ENCODE results near the gene PAX7. TPM values are rescaled to one million over a fixed set of nuclear protein-coding genes. Genes with fewer than 3 reads are reported as not detected.

Gene PAX7
- total and polyA plus RNA-seq, 8 donors, result not detected

DNA sequence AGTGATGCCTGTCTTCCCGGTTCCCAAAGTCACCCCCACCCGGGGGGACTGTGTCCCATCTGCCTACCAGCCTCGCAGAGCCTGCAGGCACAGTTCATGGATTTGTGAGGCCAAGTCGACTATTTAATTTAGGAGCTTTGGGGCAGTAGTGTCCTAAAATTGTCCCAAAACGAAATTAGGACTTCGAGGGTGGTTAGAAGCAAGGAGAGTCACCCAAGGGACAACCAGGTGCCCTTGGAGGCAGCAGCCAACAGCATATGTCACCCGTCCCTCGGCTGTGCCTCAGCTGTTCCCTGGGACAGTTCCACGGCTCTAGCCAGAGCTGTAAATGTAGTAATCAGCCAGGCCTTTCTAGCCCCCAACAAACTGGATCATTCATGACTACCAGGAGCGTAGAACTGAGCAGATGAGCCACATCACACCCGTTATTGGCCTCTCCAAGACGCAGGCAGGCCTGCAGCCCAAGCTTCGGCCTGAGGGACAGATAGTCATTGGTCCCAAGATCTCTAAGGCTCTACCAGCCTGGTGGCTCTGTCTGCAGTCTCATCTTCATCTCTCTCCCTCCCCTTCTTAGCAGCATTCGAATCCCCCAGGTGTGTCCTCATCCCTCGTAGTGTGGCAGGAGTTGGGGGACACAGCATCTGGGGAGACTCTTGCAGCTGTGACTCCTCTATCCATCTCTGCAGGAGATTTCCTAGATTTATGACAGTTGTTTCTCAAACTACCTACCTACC, 2.9 kb downstream of the PAX7 start:
- intact Hi-C loops (cut with DNase I; ENCODE audit: low total_unique reads), result loop anchor here (10.0 kb wide), 1 partner anchor 1259 kb away; the partner anchor contains the start of gene PADI6
- H3K4me3 ChIP-seq, result no peak overlapping the region
- H3K9me3 ChIP-seq, result no peaks in the 10 kb centered on the region
- no peak for DNase-seq
- TF ChIP-seq, protein P1, sequence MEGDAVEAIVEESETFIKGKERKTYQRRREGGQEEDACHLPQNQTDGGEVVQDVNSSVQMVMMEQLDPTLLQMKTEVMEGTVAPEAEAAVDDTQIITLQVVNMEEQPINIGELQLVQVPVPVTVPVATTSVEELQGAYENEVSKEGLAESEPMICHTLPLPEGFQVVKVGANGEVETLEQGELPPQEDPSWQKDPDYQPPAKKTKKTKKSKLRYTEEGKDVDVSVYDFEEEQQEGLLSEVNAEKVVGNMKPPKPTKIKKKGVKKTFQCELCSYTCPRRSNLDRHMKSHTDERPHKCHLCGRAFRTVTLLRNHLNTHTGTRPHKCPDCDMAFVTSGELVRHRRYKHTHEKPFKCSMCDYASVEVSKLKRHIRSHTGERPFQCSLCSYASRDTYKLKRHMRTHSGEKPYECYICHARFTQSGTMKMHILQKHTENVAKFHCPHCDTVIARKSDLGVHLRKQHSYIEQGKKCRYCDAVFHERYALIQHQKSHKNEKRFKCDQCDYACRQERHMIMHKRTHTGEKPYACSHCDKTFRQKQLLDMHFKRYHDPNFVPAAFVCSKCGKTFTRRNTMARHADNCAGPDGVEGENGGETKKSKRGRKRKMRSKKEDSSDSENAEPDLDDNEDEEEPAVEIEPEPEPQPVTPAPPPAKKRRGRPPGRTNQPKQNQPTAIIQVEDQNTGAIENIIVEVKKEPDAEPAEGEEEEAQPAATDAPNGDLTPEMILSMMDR (IDR thresholded peaks at IDR 0.05), result no peak
- no peak for TF ChIP-seq POLR2AphosphoS5 (IDR thresholded peaks at IDR 0.05)
- TF ChIP-seq POLR2A (IDR thresholded peaks at IDR 0.05), result no peak
- no peak for TF ChIP-seq EP300 (IDR thresholded peaks at IDR 0.05)
- H3K27ac ChIP-seq, result no peak overlapping the region
- 3 to 8% (median 5%) methylated on average over 15 of the region's 15 CpGs for WGBS, 5 donors
- H3K27me3 ChIP-seq, result peaks cover 66 to 100% (median 99%) of the 10 kb centered on the region in 3 donors
- H3K36me3 ChIP-seq, result no peaks in the 10 kb centered on the region
- H3K4me1 ChIP-seq, result peaks cover 0 to 43% (median 19%) of the 10 kb centered on the region in 4 donors

DNA sequence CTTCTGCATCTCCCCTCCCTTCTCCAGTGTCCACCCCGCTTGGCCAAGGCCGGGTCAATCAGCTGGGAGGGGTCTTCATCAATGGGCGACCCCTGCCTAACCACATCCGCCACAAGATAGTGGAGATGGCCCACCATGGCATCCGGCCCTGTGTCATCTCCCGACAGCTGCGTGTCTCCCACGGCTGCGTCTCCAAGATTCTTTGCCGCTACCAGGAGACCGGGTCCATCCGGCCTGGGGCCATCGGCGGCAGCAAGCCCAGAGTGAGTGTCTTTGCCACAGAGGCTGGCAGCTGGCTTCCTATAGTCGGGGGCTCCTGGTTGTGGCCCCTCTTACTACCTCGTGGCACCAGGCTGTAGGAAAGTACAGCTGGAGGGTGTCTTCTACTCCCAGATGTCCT, 3.6 kb downstream of the PAX7 start:
- intact Hi-C loops (cut with DNase I; ENCODE audit: low total_unique reads), result loop anchor here (10.0 kb wide), 1 partner anchor 1259 kb away; the partner anchor contains the start of gene PADI6
- TF ChIP-seq POLR2AphosphoS5 (IDR thresholded peaks at IDR 0.05) (no peak), POLR2A (IDR thresholded peaks at IDR 0.05) (no peak), EP300 (IDR thresholded peaks at IDR 0.05) (no peak)
- TF ChIP-seq, protein P1 (IDR thresholded peaks at IDR 0.05), result no peak
- 2 to 9% (median 2%) methylated on average over 16 of the region's 16 CpGs for WGBS, 5 donors
- Histone ChIP-seq H3K4me1 (peaks cover 0 to 43% (median 19%) of the 10 kb centered on the region in 4 donors), H3K9me3 (no peaks in the 10 kb centered on the region), H3K36me3 (no peaks in the 10 kb centered on the region), H3K27ac (no peak overlapping the region), H3K4me3 (no peak overlapping the region), H3K27me3 (peaks cover 69 to 100% (median 99%) of the 10 kb centered on the region in 3 donors)
- DNase-seq, result no peak

DNA sequence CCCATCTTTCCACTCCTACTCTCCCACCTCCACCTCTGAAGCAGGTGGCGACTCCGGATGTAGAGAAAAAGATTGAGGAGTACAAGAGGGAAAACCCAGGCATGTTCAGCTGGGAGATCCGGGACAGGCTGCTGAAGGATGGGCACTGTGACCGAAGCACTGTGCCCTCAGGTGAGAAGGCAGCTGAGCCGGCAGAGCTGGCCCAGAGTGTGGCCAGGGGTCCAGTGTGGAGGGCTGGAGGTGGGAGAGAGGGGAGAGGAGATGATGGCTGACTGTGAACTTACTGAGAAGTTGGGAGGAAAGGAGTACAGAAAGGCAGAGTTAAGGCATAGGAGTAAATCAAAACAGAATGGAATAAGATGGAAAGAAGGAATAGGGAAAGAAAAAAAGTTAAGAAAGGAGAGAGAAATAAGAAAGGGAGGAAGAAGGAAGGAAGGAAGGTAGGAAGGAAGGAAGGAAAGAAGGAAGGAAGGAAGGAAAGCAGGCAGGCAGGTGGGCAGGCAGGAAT, 4.5 kb downstream of the PAX7 start:
- Histone ChIP-seq H3K27me3 (peaks cover 69 to 100% (median 99%) of the 10 kb centered on the region in 3 donors), H3K4me1 (peaks cover 0 to 46% (median 20%) of the 10 kb centered on the region in 4 donors), H3K4me3 (no peak overlapping the region), H3K36me3 (no peaks in the 10 kb centered on the region), H3K27ac (no peak overlapping the region), H3K9me3 (no peaks in the 10 kb centered on the region)
- no peak for DNase-seq
- 3 to 6% (median 5%) methylated on average over 5 of the region's 5 CpGs for WGBS, 5 donors
- intact Hi-C loops (cut with DNase I; ENCODE audit: low total_unique reads), result loop anchor here (10.0 kb wide), 1 partner anchor 1260 kb away; the partner anchor contains the start of gene PADI6
- TF ChIP-seq POLR2A (IDR thresholded peaks at IDR 0.05) (no peak), EP300 (IDR thresholded peaks at IDR 0.05) (no peak), POLR2AphosphoS5 (IDR thresholded peaks at IDR 0.05) (no peak)
- TF ChIP-seq, protein P1 (IDR thresholded peaks at IDR 0.05), result no peak

DNA sequence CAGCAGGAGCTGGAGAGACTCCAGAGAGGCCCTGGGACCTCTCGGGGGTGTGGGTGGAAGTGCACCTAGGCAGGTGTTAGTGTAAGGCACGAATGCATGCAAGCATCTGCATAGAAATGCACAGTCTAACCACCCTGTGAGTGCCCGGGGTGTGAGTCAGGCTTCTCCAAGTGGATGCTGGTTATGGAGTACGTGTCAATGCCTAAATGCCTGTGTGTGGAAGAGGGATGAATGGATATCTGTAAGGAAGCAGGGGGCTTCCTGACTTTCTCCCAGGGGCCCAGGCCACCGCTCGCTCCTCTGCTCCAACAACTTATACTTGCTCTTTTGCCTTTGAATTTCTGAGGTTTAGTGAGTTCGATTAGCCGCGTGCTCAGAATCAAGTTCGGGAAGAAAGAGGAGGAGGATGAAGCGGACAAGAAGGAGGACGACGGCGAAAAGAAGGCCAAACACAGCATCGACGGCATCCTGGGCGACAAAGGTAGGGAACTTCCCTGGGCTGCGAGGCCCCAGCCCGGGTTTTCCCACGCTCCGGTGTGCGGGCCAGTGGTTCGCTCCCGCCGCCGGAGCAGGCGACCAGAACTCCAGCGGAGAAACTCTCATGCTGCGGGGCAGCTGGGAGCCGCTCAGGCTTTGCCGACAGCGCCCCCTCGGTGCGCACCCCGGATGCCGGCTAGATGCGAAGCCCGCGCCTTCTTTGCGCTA, 5.4 kb downstream of the PAX7 start:
- no peak for TF ChIP-seq POLR2AphosphoS5 (IDR thresholded peaks at IDR 0.05)
- H3K4me1 ChIP-seq, result peaks cover 0 to 46% (median 19%) of the 10 kb centered on the region in 4 donors
- WGBS, 5 donors, result 2 to 5% (median 5%) methylated on average over 29 to 40 of the region's 40 CpGs
- DNase-seq, result peak in 1 of 2 donors; percentile 37
- H3K27me3 ChIP-seq, result peaks cover 77 to 100% (median 99%) of the 10 kb centered on the region in 3 donors
- no peaks in the 10 kb centered on the region for H3K36me3 ChIP-seq
- no peak overlapping the region for H3K27ac ChIP-seq
- no peak overlapping the region for H3K4me3 ChIP-seq
- intact Hi-C loops (cut with DNase I; ENCODE audit: low total_unique reads), result loop anchor here (10.0 kb wide), 1 partner anchor 1261 kb away; the partner anchor contains the start of gene PADI6
- H3K9me3 ChIP-seq, result no peaks in the 10 kb centered on the region
